GM12878 (cell line): Measurements from ENCODE around the gene TSTD2. TPM values are rescaled to one million over a fixed set of nuclear protein-coding genes. Genes with fewer than 3 reads are reported as not detected.

ENCODE experiments used
- CREM ChIP-seq: IDR thresholded peaks from 2 replicates; pipeline ENCODE4 v1.6.1; 2014; ENCODE audit warnings: antibody characterized with exemption, low read depth
- IKZF1 ChIP-seq: fragments of 450-650 bp; conservative IDR thresholded peaks from 2 replicates; pipeline ENCODE4 v1.6.1; 2017; ENCODE audit warnings: antibody characterized with exemption, mild to moderate bottlenecking
- LARP7 ChIP-seq: fragments of 450-650 bp; IDR thresholded peaks from 2 replicates; pipeline ENCODE4 v1.6.1; 2017; ENCODE audit warnings: mild to moderate bottlenecking
- NFYB ChIP-seq: IDR thresholded peaks from 2 replicates; pipeline ENCODE4 v1.6.1; 2011; ENCODE audit warnings: low read depth, mild to moderate bottlenecking, low read length, improper control_type of control experiment, moderate library complexity; ENCODE audit not compliant: insufficient read depth
- RAD21 ChIP-seq: IDR thresholded peaks from 2 replicates; pipeline ENCODE4 v1.6.1; 2011; ENCODE audit warnings: mild to moderate bottlenecking, low read depth, low read length, moderate library complexity; ENCODE audit not compliant: insufficient read depth
- REST ChIP-seq: IDR thresholded peaks from 2 replicates; pipeline ENCODE4 v1.6.1; 2012; ENCODE audit warnings: mild to moderate bottlenecking, low read depth, low read length
- polyA plus RNA-seq, 11 experiments: library from polyadenylated mRNA; depleted of rRNA in 4 of 11; unstranded in 6 of 11; stranded (reverse) in 5 of 11; fragments of >200 nt; fragmentation: Nextera tagmentation in 4 of 11; fragmentation: Illumina TruSeq in 1 of 11; extraction: Ambion mirVana in 4 of 11; extraction: Trizol in 1 of 11; gene quantifications; 1 replicate in 1 of 11; 2 replicates in 10 of 11; pipeline versions ENCODE4 v1.2.1 to v1.2.3, GENCODE V29; 2011 to 2016; ENCODE audit warnings: inconsistent platforms in 2 of 11, missing spikeins in 2 of 11, low read depth in 1 of 11
- total RNA-seq, 4 experiments: library from RNA; depleted of rRNA in 3 of 4; stranded (reverse); fragments of >200 nt in 3 of 4; fragmentation: Illumina TruSeq in 1 of 4; extraction: Trizol in 1 of 4; gene quantifications; 2 replicates each; pipeline versions ENCODE4 v1.2.1 to v1.2.3, GENCODE V29; 2013 to 2021
- TF ChIP-seq, protein P1 (sequence below): fragments of 450-650 bp; IDR thresholded peaks from 2 replicates; pipeline ENCODE4 v1.6.1; 2017; ENCODE audit warnings: borderline replicate concordance
- TF ChIP-seq, protein P2 (sequence below): fragments of 450-650 bp; IDR thresholded peaks from 2 replicates; pipeline ENCODE4 v1.6.1; 2017; ENCODE audit warnings: mild to moderate bottlenecking, moderate library complexity

TSTD2 gene
- total and polyA plus RNA-seq, 10 of the 15 experiments (the other 5 are each of a cell fraction or from before 2014, with no cell fraction given): 5.0 to 30.6 (median 14.1) TPM

DNA sequence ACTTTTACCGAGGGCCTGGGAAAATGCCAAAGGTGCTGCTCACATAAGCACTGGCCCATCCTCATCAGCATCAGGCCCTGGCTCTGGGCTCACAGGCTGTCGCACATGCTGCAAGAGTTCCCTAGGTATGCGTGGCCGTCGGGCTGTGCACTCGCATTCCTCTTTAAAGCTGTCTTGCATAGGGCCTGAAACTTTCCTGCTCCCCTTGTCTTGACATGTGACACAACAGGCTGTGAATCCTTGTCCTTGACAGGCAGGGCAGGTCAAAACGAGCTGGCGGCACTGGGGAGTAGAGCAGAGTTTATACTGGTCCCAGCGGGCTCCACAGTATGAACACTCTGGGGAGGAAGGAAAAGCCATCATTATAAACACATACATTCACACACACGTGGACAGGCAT is 30.7 kb downstream of the TSTD2 start (continued):
- TF ChIP-seq REST: no peak
- TF ChIP-seq LARP7: no peak
- TF ChIP-seq RAD21: no peak
- no peak for TF ChIP-seq NFYB
- TF ChIP-seq, protein P1, sequence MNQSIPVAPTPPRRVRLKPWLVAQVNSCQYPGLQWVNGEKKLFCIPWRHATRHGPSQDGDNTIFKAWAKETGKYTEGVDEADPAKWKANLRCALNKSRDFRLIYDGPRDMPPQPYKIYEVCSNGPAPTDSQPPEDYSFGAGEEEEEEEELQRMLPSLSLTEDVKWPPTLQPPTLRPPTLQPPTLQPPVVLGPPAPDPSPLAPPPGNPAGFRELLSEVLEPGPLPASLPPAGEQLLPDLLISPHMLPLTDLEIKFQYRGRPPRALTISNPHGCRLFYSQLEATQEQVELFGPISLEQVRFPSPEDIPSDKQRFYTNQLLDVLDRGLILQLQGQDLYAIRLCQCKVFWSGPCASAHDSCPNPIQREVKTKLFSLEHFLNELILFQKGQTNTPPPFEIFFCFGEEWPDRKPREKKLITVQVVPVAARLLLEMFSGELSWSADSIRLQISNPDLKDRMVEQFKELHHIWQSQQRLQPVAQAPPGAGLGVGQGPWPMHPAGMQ: no peak
- TF ChIP-seq IKZF1: no peak
- no peak for TF ChIP-seq CREM
- TF ChIP-seq, protein P2, sequence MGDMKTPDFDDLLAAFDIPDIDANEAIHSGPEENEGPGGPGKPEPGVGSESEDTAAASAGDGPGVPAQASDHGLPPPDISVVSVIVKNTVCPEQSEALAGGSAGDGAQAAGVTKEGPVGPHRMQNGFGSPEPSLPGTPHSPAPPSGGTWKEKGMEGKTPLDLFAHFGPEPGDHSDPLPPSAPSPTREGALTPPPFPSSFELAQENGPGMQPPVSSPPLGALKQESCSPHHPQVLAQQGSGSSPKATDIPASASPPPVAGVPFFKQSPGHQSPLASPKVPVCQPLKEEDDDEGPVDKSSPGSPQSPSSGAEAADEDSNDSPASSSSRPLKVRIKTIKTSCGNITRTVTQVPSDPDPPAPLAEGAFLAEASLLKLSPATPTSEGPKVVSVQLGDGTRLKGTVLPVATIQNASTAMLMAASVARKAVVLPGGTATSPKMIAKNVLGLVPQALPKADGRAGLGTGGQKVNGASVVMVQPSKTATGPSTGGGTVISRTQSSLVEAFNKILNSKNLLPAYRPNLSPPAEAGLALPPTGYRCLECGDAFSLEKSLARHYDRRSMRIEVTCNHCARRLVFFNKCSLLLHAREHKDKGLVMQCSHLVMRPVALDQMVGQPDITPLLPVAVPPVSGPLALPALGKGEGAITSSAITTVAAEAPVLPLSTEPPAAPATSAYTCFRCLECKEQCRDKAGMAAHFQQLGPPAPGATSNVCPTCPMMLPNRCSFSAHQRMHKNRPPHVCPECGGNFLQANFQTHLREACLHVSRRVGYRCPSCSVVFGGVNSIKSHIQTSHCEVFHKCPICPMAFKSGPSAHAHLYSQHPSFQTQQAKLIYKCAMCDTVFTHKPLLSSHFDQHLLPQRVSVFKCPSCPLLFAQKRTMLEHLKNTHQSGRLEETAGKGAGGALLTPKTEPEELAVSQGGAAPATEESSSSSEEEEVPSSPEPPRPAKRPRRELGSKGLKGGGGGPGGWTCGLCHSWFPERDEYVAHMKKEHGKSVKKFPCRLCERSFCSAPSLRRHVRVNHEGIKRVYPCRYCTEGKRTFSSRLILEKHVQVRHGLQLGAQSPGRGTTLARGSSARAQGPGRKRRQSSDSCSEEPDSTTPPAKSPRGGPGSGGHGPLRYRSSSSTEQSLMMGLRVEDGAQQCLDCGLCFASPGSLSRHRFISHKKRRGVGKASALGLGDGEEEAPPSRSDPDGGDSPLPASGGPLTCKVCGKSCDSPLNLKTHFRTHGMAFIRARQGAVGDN: no peak
